K562 (cell line): ENCODE data around the gene KCNJ14. TPM values are rescaled to one million over a fixed set of nuclear protein-coding genes. Genes with fewer than 3 reads are reported as not detected.
A peak's percentile ranks its signal among the peaks of the same experiment; 100 is the strongest.

Experiments used
- AFF4 ChIP-seq: sonication (generic); formaldehyde crosslinking; IDR thresholded peaks from 2 replicates; pipeline ENCODE4 v1.8.0; 2023; ENCODE audit warnings: mild to moderate bottlenecking, missing genetic modification reagents
- ATF3 ChIP-seq, 2 experiments: fragments of 450-650 bp in 1 of 2; sonication (generic) in 1 of 2; formaldehyde crosslinking in 1 of 2; IDR thresholded peaks in 1 of 2; conservative IDR thresholded peaks in 1 of 2; 2 replicates each; pipeline versions ENCODE4 v1.6.1 to v1.8.1; 2016 to 2023; ENCODE audit warnings: mild to moderate bottlenecking in 2 of 2, moderate library complexity in 2 of 2, inconsistent platforms in 1 of 2, missing genetic modification reagents in 1 of 2
- BACH1 ChIP-seq: fragments of 200-800 bp; sonication (Bioruptor generic); IDR thresholded peaks from 2 replicates; pipeline ENCODE4 v1.6.1; 2016; ENCODE audit warnings: missing genetic modification characterization, missing compliant biosample characterization
- BDP1 ChIP-seq: IDR thresholded peaks from 3 replicates; pipeline ENCODE4 v1.6.1; 2011; ENCODE audit not compliant: insufficient read length, insufficient read depth
- GABPA ChIP-seq: fragments of 200-800 bp; sonication (Bioruptor generic); conservative IDR thresholded peaks from 2 replicates; pipeline ENCODE4 v1.6.1; 2016; ENCODE audit warnings: low read depth, missing genetic modification characterization, missing compliant biosample characterization
- KDM5B ChIP-seq: fragments of 200-600 bp; sonication (generic); IDR thresholded peaks from 2 replicates; pipeline ENCODE4 v1.6.1; 2012; ENCODE audit warnings: low read depth, mild to moderate bottlenecking, moderate library complexity, low read length, control low read depth, inconsistent platforms; ENCODE audit not compliant: insufficient replicate concordance
- MECOM ChIP-seq: fragments of 250-450 bp; sonication (Bioruptor Pico); IDR thresholded peaks from 2 replicates; pipeline ENCODE4 v1.8.0; 2022; ENCODE audit warnings: inconsistent platforms
- MTA2 ChIP-seq: fragments of 450-650 bp; IDR thresholded peaks from 2 replicates; pipeline ENCODE4 v1.6.1; 2016; ENCODE audit warnings: low read depth
- RCOR1 ChIP-seq, 2 experiments: IDR thresholded peaks; 2 replicates each; pipeline ENCODE4 v1.6.1; 2012; ENCODE audit warnings: low read depth in 2 of 2, low read length in 2 of 2, borderline replicate concordance in 1 of 2, improper control_type of control experiment in 1 of 2
- SNRNP70 ChIP-seq: fragments of 200-400 bp; formaldehyde crosslinking; optimal IDR thresholded peaks from 2 replicates; pipeline ENCODE3; 2017; ENCODE audit warnings: low read depth, low read length
- STAG1 ChIP-seq: sonication (generic); formaldehyde crosslinking; IDR thresholded peaks from 2 replicates; pipeline ENCODE4 v1.5.0; 2020; ENCODE audit warnings: missing genetic modification reagents, borderline replicate concordance
- STAT6 ChIP-seq: sonication (generic); formaldehyde crosslinking; IDR thresholded peaks from 2 replicates; pipeline ENCODE4 v1.8.1; 2023; ENCODE audit warnings: mild to moderate bottlenecking, missing genetic modification reagents
- SUPT5H ChIP-seq: fragments of 450-650 bp; IDR thresholded peaks from 2 replicates; pipeline ENCODE4 v1.6.1; 2016
- TEAD4 ChIP-seq, 2 experiments: sonication (generic) in 1 of 2; formaldehyde crosslinking in 1 of 2; IDR thresholded peaks; 2 replicates each; pipeline versions ENCODE4 v1.6.1 to v1.8.0; 2012 to 2022; ENCODE audit warnings: borderline replicate concordance in 1 of 2, inconsistent platforms in 1 of 2, low read length in 1 of 2, mild to moderate bottlenecking in 1 of 2, missing genetic modification reagents in 1 of 2
- ZNF184 ChIP-seq: sonication (generic); formaldehyde crosslinking; IDR thresholded peaks from 2 replicates; pipeline ENCODE4 v1.5.0; 2020; ENCODE audit warnings: missing genetic modification reagents
- ZNF324 ChIP-seq: fragments of 250-450 bp; sonication (Bioruptor Pico); IDR thresholded peaks from 2 replicates; pipeline ENCODE4 v1.4.0; 2020; ENCODE audit warnings: mild to moderate bottlenecking
- polyA plus RNA-seq, 8 experiments: library from polyadenylated mRNA; depleted of rRNA in 4 of 8; stranded (reverse) in 5 of 8; unstranded in 3 of 8; fragments of >200 nt; fragmentation: Nextera tagmentation in 2 of 8; fragmentation: Illumina TruSeq in 1 of 8; extraction: Ambion mirVana in 2 of 8; extraction: Trizol in 1 of 8; gene quantifications; 2 replicates each; pipeline versions ENCODE4 v1.2.1 to v1.2.3, GENCODE V29; 2011 to 2014; ENCODE audit warnings: inconsistent platforms in 1 of 8, missing spikeins in 1 of 8
- total RNA-seq, 7 experiments: library from RNA; depleted of rRNA in 6 of 7; stranded (reverse); fragments of >200 nt in 6 of 7; fragmentation: Illumina TruSeq in 2 of 7; extraction: Trizol in 2 of 7; gene quantifications; 2 replicates each; pipeline versions ENCODE4 v1.2.1 to v1.2.3, GENCODE V29; 2011 to 2021; ENCODE audit warnings: low replicate concordance in 1 of 7
- TF ChIP-seq, protein P1 (sequence below), 2 experiments: fragments of 450-650 bp; conservative IDR thresholded peaks; 2 replicates each; pipeline ENCODE4 v1.6.1; 2017; ENCODE audit warnings: mild to moderate bottlenecking in 2 of 2, moderate library complexity in 2 of 2

The KCNJ14 gene
- total and polyA plus RNA-seq, 9 of the 15 experiments (the other 6 are each of a cell fraction or from before 2014, with no cell fraction given) = 0.15 to 1.6 (median 0.49) TPM

DNA sequence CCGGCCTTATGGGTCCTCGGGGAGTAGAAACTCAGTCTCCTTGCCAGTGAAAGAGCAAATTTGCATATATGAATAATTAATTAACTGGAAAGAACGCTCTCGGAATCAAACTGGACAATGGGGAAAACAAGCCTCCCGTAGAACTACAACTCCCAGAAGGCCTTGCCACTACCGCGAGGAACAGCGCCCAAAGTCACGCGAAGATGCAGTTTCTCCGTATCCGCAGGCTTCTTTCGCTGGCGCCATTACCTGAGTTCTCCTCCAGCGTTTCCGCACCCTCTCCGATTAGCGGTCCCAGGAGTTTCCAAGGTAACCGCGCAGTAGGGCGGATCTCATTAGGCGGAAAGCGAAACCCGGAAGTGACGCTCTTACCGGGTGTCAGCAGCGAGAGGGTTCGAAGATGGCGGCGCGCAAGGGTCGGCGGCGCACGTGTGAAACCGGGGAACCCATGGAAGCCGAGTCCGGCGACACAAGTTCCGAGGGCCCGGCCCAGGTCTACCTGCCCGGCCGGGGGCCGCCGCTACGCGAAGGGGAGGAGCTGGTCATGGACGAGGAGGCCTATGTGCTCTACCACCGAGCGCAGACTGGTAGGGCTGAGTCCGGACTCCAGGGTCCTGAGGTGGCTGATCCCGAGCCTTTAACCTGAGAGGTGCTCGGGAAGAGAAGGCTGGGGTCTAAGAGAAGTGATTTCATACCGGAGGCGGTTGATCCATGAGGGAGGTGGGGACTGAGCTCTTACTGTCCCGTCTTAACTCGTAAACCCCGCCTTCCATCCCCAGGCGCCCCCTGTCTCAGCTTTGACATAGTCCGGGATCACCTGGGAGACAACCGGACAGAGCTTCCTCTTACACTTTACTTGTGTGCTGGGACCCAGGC is 9.5 kb upstream of the KCNJ14 start, which contains the start of gene GRWD1 (continued):
- TF ChIP-seq KDM5B = peak; percentile 78
- no peak for TF ChIP-seq ATF3 (IDR thresholded peaks at IDR 0.05)
- no peak; the same call in 1 of the 2 replicates for TF ChIP-seq ATF3 (CRISPR knock-in tag; conservative IDR thresholded peaks at IDR 0.05)
- peak; percentile 96 for TF ChIP-seq GABPA
- peak; percentile 89 for TF ChIP-seq SUPT5H
- no peak for TF ChIP-seq TEAD4 (IDR thresholded peaks at IDR 0.05; ENCODE audit: low read length)
- no peak for TF ChIP-seq TEAD4 (CRISPR knock-in tag; IDR thresholded peaks at IDR 0.05; ENCODE audit: borderline replicate concordance)
- no peak for TF ChIP-seq MTA2
- peak; percentile 19 for TF ChIP-seq SNRNP70
- TF ChIP-seq, protein P1, sequence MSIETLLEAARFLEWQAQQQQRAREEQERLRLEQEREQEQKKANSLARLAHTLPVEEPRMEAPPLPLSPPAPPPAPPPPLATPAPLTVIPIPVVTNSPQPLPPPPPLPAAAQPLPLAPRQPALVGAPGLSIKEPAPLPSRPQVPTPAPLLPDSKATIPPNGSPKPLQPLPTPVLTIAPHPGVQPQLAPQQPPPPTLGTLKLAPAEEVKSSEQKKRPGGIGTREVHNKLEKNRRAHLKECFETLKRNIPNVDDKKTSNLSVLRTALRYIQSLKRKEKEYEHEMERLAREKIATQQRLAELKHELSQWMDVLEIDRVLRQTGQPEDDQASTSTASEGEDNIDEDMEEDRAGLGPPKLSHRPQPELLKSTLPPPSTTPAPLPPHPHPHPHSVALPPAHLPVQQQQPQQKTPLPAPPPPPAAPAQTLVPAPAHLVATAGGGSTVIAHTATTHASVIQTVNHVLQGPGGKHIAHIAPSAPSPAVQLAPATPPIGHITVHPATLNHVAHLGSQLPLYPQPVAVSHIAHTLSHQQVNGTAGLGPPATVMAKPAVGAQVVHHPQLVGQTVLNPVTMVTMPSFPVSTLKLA (conservative IDR thresholded peaks at IDR 0.05) = peak; percentile 95 to 98
- no peak for TF ChIP-seq ZNF324 (CRISPR knock-in tag)
- TF ChIP-seq MECOM (CRISPR knock-in tag) = no peak
- TF ChIP-seq BDP1 = no peak
- peak; percentile 71 for TF ChIP-seq AFF4
- no peak for TF ChIP-seq ZNF184 (CRISPR knock-in tag)
- no peak for TF ChIP-seq RCOR1 (IDR thresholded peaks at IDR 0.05; ENCODE audit: borderline replicate concordance in 1 of 2, low read depth in 2 of 2, low read length in 2 of 2)
- peak; percentile 91; the same call in 1 of the 2 replicates for TF ChIP-seq STAT6
- TF ChIP-seq BACH1 (tag) = no peak
- no peak for TF ChIP-seq STAG1 (CRISPR knock-in tag)
